Fibroblast of lung (primary cell): Measurements from ENCODE around the gene GPR176. TPM values are rescaled to one million over a fixed set of nuclear protein-coding genes. Genes with fewer than 3 reads are reported as not detected.

Experiments used
- DNase-seq, 2 donors: peaks; one replicate each; pipeline versions ENCODE4 v3.0.0 to v3.0.0-alpha.2; 2010; ENCODE audit warnings: low read depth in 2 of 2
- H2AFZ ChIP-seq: 2 replicates; pipeline ENCODE4 v1.5.1; 2012; ENCODE audit warnings: low read length, control low read depth, inconsistent platforms
- H3K27ac ChIP-seq: 2 replicates; pipeline ENCODE4 v1.5.1; 2011; ENCODE audit warnings: low read length, control low read depth; ENCODE audit not compliant: insufficient read depth
- H3K27me3 ChIP-seq: 2 replicates; pipeline ENCODE4 v1.5.1; 2011; ENCODE audit warnings: mild to moderate bottlenecking, low read length; ENCODE audit not compliant: control insufficient read depth, insufficient read depth
- H3K36me3 ChIP-seq: 2 replicates; pipeline ENCODE4 v1.5.1; 2011; ENCODE audit warnings: low read length; ENCODE audit not compliant: control insufficient read depth, insufficient read depth
- H3K4me1 ChIP-seq: 2 replicates; pipeline ENCODE4 v1.5.1; 2011; ENCODE audit warnings: low read length; ENCODE audit not compliant: control insufficient read depth, insufficient read depth; ENCODE audit errors: extremely low read depth
- H3K4me2 ChIP-seq: 2 replicates; pipeline ENCODE4 v1.5.1; 2011; ENCODE audit warnings: low read length, control low read depth; ENCODE audit not compliant: insufficient read depth; ENCODE audit errors: extremely low read depth
- H3K4me3 ChIP-seq, 4 experiments: fragments of 200-600 bp in 1 of 4; sonication (generic) in 1 of 4; replicated peaks in 1 of 4; 2 replicates each; pipeline ENCODE4 v1.5.1; 2011 to 2016; ENCODE audit warnings: low read length in 4 of 4, low read depth in 3 of 4, mild to moderate bottlenecking in 3 of 4, control low read depth in 2 of 4, inconsistent platforms in 1 of 4, mixed read lengths in 1 of 4; ENCODE audit not compliant: insufficient read depth in 1 of 4; ENCODE audit errors: control extremely low read depth in 1 of 4
- H3K79me2 ChIP-seq: 2 replicates; pipeline ENCODE4 v1.5.1; 2012; ENCODE audit warnings: mild to moderate bottlenecking, low read length, inconsistent platforms; ENCODE audit not compliant: control insufficient read depth, insufficient read depth
- H3K9ac ChIP-seq: 2 replicates; pipeline ENCODE4 v1.5.1; 2011; ENCODE audit warnings: mild to moderate bottlenecking, low read length, control low read depth; ENCODE audit not compliant: insufficient read depth
- H3K9me3 ChIP-seq: 2 replicates; pipeline ENCODE4 v1.5.1; 2012; ENCODE audit warnings: low read depth, low read length; ENCODE audit not compliant: control insufficient read depth, insufficient read depth
- H4K20me1 ChIP-seq: 2 replicates; pipeline ENCODE4 v1.5.1; 2011; ENCODE audit warnings: low read length; ENCODE audit not compliant: control insufficient read depth, insufficient read depth; ENCODE audit errors: extremely low read depth
- EZH2 ChIP-seq: IDR thresholded peaks from 2 replicates; pipeline ENCODE4 v1.5.1; 2012; ENCODE audit warnings: low read length, control low read depth, mild to moderate bottlenecking; ENCODE audit errors: missing control alignments
- polyA plus RNA-seq, 2 donors: library from polyadenylated mRNA; depleted of rRNA in 1 of 2; stranded (reverse) in 1 of 2; unstranded in 1 of 2; fragments of >200 nt; gene quantifications; 2 replicates each; pipeline ENCODE4 v1.2.1, GENCODE V29; 2011 to 2012; ENCODE audit warnings: missing spikeins in 1 of 2
- total RNA-seq: library from RNA; depleted of rRNA; stranded (reverse); fragments of >200 nt; gene quantifications from 2 replicates; pipeline ENCODE4 v1.2.1, GENCODE V29; 2014
- TF ChIP-seq, protein P1 (sequence below), 2 donors: IDR thresholded peaks in 1 of 2; conservative IDR thresholded peaks in 1 of 2; 1 replicate in 1 of 2; 2 replicates in 1 of 2; pipeline ENCODE4 v1.5.1; 2011 to 2012; ENCODE audit warnings: low read length in 2 of 2, control low read depth in 1 of 2, inconsistent platforms in 1 of 2, low read depth in 1 of 2, mild to moderate bottlenecking in 1 of 2

GPR176 gene
- total and polyA plus RNA-seq, 2 donors (not counting 1 experiment from before 2014, with no cell fraction given) = 124 to 179 TPM

DNA sequence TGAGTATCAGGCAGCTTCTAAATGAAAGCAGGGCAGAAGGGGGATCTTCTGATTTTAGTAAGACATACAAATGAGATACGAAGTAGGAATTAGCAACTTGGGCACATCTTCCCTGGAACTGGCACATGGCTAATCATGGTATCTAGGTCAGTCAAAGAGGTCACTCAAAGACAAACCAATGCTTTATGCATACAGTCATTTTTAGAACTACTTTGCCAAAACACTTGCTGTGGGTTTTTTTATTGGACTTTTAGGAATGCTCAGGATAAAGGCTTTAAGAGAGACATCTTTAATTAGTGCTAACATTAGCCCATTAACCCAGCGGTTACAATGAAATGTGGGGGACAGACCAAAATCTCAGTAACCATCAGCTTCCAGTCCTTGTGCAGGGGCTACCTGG is 51.7 kb downstream of the GPR176 start:
- Histone ChIP-seq H3K9ac (no peak overlapping the region), H3K4me3 (no peak overlapping the region), H3K79me2 (peaks cover 77% of the 10 kb centered on the region), H3K4me2 (no peak overlapping the region), H3K27ac (no peak overlapping the region), H3K36me3 (peaks cover 2% of the 10 kb centered on the region), H4K20me1 (no peaks in the 10 kb centered on the region), H2AFZ (no peak overlapping the region), H3K9me3 (no peaks in the 10 kb centered on the region), H3K4me1 (no peaks in the 10 kb centered on the region), H3K27me3 (no peaks in the 10 kb centered on the region)
- no peak for TF ChIP-seq EZH2
- TF ChIP-seq, protein P1, sequence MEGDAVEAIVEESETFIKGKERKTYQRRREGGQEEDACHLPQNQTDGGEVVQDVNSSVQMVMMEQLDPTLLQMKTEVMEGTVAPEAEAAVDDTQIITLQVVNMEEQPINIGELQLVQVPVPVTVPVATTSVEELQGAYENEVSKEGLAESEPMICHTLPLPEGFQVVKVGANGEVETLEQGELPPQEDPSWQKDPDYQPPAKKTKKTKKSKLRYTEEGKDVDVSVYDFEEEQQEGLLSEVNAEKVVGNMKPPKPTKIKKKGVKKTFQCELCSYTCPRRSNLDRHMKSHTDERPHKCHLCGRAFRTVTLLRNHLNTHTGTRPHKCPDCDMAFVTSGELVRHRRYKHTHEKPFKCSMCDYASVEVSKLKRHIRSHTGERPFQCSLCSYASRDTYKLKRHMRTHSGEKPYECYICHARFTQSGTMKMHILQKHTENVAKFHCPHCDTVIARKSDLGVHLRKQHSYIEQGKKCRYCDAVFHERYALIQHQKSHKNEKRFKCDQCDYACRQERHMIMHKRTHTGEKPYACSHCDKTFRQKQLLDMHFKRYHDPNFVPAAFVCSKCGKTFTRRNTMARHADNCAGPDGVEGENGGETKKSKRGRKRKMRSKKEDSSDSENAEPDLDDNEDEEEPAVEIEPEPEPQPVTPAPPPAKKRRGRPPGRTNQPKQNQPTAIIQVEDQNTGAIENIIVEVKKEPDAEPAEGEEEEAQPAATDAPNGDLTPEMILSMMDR (conservative IDR thresholded peaks at IDR 0.05 in 1 of 2, IDR thresholded peaks at IDR 0.05 in 1 of 2; ENCODE audit: low read depth in 1 of 2, low read length in 2 of 2) = no peak
- no peak for DNase-seq

DNA sequence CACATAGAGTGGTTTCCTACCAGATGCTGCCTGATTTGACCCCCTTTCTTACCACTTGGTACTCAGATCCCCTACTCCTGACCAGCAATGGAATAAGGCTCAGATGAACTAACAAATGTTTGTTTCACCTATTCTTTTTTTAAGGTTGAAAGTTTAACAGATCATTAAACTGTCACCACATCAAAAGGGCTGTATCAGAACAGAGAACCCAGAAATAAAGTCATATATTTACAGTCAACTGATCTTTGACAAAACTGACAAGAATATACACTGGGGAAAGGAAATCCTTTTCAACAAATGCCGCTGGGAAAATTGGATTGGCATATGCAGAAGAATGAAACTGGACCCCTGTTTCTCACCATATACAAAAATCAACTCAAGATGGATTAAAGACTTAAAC is 56.0 kb downstream of the GPR176 start:
- Histone ChIP-seq H4K20me1 (no peaks in the 10 kb centered on the region), H3K27me3 (no peaks in the 10 kb centered on the region), H3K4me3 (no peak overlapping the region), H3K79me2 (peaks cover 58% of the 10 kb centered on the region), H3K36me3 (peaks cover 2% of the 10 kb centered on the region), H3K4me1 (peaks cover 4% of the 10 kb centered on the region), H2AFZ (no peak overlapping the region), H3K4me2 (no peak overlapping the region), H3K9me3 (no peaks in the 10 kb centered on the region), H3K27ac (no peak overlapping the region), H3K9ac (no peak overlapping the region)
- TF ChIP-seq EZH2 = no peak
- TF ChIP-seq, protein P1 (conservative IDR thresholded peaks at IDR 0.05 in 1 of 2, IDR thresholded peaks at IDR 0.05 in 1 of 2; ENCODE audit: low read depth in 1 of 2, low read length in 2 of 2) = no peak
- DNase-seq = no peak

DNA sequence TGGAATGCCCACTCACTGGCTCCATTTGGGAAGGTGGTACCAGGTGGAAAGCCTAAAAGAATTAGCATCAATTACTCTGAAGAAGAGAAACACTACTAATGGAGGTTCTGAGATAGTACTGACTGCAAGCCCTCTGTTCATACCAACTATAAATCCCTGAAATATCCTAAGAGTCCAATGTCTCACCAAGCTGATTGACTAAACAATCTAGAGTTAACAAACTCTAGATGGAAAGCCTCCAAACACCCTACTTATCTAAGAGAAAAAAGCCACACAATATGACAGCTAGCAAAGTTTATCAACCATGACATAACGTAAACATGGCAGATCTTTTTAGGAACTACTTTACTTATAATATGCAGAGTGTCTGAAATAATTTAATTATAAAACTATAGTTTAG is 59.2 kb downstream of the GPR176 start:
- DNase-seq = no peak
- Histone ChIP-seq H3K27me3 (no peaks in the 10 kb centered on the region), H3K9me3 (no peaks in the 10 kb centered on the region), H3K4me1 (peaks cover 4% of the 10 kb centered on the region), H3K27ac (no peak overlapping the region), H2AFZ (no peak overlapping the region), H3K4me3 (no peak overlapping the region), H4K20me1 (no peaks in the 10 kb centered on the region), H3K36me3 (no peaks in the 10 kb centered on the region), H3K4me2 (no peak overlapping the region), H3K79me2 (peaks cover 51% of the 10 kb centered on the region), H3K9ac (no peak overlapping the region)
- TF ChIP-seq, protein P1 (conservative IDR thresholded peaks at IDR 0.05 in 1 of 2, IDR thresholded peaks at IDR 0.05 in 1 of 2; ENCODE audit: low read depth in 1 of 2, low read length in 2 of 2) = no peak
- TF ChIP-seq EZH2 = no peak
